ENCODE data around the gene PCBP3.

- TF ChIP-seq POLR2A (IDR thresholded peaks at IDR 0.05; ENCODE audit: extremely low read depth, insufficient read length) = no peak
- TF ChIP-seq, protein P1, sequence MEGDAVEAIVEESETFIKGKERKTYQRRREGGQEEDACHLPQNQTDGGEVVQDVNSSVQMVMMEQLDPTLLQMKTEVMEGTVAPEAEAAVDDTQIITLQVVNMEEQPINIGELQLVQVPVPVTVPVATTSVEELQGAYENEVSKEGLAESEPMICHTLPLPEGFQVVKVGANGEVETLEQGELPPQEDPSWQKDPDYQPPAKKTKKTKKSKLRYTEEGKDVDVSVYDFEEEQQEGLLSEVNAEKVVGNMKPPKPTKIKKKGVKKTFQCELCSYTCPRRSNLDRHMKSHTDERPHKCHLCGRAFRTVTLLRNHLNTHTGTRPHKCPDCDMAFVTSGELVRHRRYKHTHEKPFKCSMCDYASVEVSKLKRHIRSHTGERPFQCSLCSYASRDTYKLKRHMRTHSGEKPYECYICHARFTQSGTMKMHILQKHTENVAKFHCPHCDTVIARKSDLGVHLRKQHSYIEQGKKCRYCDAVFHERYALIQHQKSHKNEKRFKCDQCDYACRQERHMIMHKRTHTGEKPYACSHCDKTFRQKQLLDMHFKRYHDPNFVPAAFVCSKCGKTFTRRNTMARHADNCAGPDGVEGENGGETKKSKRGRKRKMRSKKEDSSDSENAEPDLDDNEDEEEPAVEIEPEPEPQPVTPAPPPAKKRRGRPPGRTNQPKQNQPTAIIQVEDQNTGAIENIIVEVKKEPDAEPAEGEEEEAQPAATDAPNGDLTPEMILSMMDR (IDR thresholded peaks at IDR 0.05; ENCODE audit: low read depth, low read length) = no peak
- TF ChIP-seq, protein P2, sequence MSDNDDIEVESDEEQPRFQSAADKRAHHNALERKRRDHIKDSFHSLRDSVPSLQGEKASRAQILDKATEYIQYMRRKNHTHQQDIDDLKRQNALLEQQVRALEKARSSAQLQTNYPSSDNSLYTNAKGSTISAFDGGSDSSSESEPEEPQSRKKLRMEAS (IDR thresholded peaks at IDR 0.05; ENCODE audit: low read depth, low read length) = no peak
- no peak for TF ChIP-seq MYC (IDR thresholded peaks at IDR 0.05; ENCODE audit: low read depth, low read length)
Observed at GRCh38 chr21:45698493-45699184, 55.1 kb downstream of the PCBP3 start.
